COLO829 (cell line): ENCODE results near the gene SLC6A8.
"Not testable (repeated sequence)": the region's sequence is repeated elsewhere in the genome, so short reads cannot be mapped to it uniquely, and the experiment has no call there.

Source experiments
- DNase-seq: peaks from one replicate; pipeline ENCODE4 v3.0.0; 2012; ENCODE audit warnings: low spot score

The SLC6A8 gene

DNA sequence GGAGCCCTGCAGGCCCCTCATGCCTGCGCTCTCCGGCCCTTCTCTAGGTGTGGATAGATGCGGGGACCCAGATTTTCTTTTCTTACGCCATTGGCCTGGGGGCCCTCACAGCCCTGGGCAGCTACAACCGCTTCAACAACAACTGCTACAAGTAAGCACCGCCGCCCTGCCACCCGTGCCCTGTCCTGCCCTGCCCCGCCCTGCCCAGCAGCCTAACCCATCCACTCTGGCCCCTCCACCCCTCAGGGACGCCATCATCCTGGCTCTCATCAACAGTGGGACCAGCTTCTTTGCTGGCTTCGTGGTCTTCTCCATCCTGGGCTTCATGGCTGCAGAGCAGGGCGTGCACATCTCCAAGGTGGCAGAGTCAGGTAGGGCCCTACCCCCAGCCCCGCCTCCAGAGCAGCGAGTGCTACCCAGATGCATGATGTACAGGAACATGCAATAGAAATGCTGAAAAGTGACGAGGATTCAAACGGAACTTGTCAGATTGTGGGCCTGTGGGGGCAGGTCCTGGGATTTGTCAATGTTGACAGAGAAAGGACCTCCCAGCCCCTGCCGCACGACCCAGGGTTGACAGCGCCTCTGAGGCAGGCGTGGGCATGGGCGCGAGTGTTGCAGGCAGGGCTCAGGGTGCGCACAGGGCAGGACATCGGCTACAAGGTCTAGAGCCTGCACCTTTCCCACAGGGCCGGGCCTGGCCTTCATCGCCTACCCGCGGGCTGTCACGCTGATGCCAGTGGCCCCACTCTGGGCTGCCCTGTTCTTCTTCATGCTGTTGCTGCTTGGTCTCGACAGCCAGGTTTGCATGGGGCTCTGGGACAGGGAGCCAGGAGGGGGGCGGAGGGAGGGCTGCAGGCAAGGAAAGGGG is 5.7 kb downstream of the SLC6A8 start:
- DNase-seq: no peak

DNA sequence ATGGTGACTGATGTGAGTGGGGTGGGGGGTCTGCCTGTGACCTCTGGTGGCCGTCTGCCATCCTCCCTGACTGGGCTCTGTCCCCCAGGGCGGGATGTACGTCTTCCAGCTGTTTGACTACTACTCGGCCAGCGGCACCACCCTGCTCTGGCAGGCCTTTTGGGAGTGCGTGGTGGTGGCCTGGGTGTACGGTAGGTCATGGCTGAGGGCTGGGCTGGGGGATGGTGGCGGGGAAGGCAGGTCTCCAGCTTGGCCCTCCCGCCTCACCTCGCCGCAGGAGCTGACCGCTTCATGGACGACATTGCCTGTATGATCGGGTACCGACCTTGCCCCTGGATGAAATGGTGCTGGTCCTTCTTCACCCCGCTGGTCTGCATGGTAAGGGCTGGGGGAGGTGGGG is 6.5 kb downstream of the SLC6A8 start:
- not testable (repeated sequence) for DNase-seq

DNA sequence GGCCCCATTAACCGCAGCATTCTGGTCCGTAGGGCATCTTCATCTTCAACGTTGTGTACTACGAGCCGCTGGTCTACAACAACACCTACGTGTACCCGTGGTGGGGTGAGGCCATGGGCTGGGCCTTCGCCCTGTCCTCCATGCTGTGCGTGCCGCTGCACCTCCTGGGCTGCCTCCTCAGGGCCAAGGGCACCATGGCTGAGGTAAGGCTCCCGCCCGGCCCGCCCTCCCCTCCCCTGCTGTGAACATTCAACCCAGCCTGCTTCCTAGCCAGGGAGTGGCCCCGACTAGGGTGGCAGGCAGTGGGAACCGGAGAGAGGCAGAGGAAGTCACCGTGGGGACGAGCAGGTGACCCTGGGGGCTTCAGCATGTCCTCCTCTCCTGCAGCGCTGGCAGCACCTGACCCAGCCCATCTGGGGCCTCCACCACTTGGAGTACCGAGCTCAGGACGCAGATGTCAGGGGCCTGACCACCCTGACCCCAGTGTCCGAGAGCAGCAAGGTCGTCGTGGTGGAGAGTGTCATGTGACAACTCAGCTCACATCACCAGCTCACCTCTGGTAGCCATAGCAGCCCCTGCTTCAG is 7.1 kb downstream of the SLC6A8 start:
- no peak for DNase-seq

DNA sequence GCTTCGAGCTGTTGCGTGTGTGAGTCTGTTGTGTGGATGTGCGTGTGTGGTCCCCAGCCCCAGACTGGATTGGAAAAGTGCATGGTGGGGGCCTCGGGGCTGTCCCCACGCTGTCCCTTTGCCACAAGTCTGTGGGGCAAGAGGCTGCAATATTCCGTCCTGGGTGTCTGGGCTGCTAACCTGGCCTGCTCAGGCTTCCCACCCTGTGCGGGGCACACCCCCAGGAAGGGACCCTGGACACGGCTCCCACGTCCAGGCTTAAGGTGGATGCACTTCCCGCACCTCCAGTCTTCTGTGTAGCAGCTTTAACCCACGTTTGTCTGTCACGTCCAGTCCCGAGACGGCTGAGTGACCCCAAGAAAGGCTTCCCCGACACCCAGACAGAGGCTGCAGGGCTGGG is 8.4 kb downstream of the SLC6A8 start:
- no peak for DNase-seq

DNA sequence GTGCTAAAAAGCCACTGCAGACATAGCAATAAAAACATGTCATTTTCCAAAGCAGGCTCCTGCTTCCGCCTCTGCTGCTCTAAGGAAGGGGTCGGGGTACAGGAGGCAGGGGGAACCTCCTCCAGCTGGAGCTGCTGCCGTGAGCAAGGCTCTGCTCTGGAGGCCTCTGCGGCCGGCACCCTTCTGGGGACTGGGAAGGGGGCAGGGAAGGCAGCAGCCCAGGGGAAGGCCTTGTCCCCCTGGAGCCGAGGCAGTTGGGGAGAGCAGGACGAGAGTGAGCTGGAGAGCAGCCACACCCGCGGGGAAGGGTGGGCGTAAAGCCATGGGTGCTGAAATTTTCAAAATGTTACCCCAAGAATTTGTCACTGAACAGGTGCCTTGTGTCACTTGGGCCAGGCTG is 8.8 kb downstream of the SLC6A8 start:
- not testable (repeated sequence) for DNase-seq

DNA sequence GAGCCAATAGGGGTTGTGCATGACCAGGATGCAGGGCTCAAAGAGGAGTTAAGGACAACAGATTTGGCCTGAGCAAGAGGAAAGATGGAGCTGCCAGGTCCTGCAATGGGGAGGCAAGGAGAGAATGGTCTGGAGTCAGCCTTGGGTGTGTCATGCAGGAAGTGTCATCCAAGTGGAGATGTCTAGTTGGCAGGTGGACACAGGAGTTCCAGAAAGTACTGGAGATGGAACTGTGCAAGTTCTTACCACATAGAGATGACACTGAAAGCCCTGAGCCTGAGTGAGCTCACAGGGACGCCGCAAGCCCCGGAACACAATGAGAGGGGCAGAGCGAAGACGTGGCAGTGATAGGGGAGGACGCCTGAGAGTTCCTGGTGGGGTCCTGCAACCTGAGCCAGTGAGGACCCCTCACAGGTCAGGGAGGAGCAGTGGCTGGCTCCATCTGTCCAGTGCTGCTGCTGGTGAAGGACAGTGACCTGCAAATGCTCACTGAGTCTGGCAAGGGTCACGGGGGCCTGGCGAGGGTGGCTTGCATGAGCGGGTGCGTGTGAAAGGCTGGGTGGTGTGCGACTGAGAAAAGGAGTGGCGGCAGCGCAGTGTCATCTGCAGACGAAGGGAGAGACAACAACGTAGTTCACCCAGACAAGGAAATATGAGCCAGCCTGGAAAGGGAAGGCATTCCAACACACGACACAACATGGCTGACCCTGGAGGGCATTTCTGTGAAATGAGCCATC is 9.4 kb downstream of the SLC6A8 start:
- DNase-seq: not testable (repeated sequence)

DNA sequence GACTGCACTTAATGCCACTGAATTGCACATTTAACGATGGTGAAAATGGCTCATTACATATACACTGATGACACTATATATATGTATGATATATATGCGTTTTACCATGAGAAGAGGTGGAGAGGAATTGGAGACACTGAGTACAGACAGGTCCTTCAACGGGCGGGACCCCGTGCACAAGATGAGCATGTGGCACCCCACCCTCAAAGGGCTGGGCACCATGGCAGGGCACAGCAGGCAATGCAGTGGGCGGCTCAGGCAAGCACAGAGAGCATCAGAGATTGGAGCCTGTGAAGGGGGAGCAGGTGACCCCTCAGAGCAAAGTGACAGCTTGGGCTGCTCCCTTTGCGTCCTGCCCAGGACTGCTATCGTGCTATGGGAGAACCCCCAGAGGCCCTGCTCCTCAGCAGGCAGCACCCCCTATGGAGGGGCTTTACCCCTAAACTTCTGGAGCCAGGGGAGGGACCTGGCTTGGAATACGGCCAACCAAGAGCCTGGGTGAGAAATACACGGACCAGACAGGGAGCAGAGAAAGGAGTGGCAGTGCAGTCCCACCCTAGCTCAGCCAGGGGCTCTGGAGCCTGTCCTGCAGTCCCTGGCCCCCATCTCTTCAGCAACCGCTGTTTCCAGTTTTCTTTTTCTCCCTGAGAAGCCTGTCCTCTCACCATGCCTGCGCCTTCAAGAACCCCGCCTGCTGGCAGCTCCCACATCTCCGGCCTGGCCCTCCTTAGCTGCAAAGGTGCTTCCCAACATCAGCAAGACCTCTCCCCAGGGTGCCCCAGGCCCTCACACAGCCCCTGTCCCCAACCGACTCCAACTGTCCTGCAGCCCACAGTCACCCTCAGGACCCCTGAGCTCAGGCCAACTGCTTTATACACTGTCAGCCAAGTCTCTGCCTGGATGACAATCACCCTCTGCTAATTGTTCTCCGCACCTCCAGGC is 10.5 kb downstream of the SLC6A8 start:
- DNase-seq: no peak

DNA sequence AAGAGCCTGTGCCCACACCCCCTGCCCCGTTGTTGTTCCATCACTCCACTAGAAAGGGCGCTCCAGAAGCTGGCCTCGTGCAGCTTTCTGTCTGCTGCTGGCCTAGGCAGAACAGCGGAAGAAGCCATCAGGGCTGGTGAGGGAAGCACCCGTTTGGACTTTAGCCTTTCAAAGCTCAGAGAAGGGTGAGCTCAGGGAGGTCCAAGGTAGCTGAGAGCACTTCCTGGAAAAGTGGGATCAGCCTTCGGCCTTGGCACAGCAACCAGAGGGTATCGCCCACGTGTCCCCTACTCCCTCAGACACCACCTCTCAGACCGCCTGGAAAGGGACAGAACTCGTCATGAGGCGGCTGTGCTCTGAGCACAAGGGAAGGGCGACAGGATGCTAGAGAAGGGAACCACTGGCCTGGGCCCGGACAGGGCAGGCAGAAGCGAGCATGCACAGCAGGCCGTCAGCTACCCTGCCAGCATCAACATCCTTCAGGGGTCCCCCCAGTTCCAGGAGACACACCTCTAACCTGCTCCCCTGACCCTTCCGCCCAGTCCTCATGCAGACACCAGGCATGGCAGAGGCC is 11.6 kb downstream of the SLC6A8 start:
- not testable (repeated sequence) for DNase-seq

DNA sequence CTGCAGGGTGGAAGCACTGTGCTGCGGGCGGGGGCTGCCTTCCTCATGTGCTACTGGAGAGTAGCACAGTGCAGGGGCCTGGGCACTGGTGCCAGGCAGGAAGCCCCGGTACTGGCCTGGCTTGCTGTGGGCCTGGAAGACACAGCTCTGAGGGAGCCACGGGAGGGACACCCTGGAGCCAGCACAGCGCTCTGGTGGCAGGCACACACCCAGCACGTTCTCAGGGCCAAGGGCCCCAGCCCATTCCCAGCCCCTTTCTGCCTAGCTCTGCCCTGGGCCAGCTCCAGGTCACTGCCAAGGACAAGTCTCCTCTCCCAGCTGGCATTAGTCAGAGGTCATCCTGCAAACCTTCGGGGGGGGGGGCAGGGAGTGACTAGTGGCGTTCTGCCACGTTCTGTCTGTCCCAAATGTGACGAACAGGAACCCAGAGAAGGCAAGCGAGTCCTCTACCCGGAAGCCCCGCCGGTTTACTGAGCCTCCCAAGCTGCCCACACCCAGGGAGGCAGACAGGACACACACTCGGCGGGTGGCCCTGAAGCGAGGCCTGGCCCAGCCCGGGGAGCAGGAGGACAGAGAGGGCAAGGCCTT is 12.2 kb downstream of the SLC6A8 start:
- not testable (repeated sequence) for DNase-seq

DNA sequence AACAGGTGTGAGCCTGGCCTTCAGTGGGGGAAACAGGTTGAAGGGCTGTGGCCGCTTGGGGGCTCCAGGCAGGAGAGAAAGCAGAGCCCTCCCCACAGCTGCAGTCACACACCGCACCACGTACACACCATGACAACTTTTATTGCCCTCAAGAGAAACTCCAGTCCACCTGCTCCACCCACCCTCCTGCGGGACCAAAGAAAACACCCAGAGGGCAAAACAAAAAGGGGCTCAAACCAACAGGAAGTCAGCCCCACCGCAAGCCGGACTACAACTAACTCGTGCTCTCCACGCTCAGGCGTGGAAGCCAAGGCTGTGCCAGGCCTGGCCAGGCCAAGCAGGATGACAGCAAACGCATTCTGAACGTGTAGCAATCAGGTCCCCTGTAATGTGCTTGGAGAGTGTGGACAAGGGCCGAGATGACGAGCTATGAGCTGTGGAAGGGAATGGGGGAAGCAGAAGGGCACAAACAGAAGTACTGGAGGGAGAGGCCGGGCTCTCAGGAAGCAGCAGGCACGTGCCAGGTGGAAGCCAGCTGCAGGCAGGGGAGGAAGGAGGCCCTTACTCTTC is 12.7 kb downstream of the SLC6A8 start:
- DNase-seq: no peak

DNA sequence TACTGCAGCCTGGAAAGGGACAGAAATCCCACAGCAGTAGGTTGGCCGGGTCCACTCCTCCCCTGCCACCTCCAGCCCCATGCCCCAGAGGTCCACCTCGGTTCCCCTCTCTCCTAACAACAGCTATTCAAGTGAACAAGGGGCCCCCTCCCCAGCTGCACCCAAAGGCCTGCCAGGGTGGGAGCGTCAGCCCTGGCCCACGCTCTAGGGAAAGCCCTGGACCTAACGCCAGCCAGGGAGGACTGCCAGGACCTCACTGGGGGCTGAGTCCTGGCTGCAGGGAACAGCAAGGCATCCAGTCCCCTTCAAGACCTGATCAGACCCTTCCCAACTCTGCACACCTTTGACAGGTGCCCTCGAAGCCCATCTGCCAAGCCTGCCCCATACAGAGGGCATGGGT is 13.2 kb downstream of the SLC6A8 start:
- DNase-seq: no peak

DNA sequence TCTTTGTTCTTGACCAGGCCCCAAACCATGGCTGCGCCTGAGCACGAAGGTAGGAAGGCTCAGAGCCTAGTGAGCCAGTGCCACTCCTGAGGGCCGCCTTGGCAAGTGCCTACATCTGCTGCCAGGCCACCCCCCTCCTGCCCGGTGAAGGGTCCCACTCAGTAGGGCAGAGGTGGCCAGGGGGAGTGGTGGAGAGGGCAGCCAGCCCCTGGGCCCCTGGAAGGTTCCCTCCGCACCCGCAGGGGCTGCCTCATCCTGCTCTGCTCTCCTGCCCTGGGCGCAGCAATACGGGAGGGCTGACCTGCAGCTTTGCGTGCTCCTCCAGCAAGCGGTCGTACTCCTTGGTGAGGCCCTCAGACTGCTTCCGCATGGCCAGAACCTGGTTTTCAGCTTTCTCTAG is 14.0 kb downstream of the SLC6A8 start:
- no peak for DNase-seq

DNA sequence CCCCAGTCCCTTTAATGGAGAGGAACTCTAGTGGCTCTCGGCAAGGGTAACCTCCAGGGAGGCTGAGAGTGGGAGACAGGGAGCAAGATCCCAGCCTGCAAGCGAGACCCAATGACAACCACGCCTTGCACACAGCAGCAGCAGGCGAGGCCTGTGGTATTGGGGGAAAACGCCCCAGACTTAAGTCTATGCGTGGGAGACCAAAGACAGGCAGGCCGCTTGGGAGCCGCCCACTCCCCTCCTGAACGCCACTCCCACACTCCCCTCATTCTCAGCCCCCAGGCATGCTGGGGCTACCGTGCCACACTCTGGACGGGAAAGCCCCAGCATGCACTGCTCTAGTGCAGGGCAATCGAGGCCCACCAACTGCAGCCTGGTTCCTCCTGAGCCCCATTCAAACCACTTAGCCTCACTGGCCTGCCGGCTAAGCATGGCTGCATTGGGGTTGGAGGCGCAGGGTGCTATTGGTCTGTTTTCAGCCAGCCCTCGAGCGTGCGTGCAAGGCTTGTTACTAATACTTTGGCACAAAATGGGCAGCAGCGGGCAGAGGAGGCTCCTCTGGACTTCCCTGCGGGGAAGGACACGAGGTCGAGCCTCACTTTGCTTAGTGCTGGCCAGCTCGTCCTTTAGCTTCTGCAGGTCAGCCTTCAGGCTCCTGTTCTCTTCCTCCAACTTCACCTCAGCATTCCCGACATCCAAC is 14.8 kb downstream of the SLC6A8 start:
- no peak for DNase-seq

DNA sequence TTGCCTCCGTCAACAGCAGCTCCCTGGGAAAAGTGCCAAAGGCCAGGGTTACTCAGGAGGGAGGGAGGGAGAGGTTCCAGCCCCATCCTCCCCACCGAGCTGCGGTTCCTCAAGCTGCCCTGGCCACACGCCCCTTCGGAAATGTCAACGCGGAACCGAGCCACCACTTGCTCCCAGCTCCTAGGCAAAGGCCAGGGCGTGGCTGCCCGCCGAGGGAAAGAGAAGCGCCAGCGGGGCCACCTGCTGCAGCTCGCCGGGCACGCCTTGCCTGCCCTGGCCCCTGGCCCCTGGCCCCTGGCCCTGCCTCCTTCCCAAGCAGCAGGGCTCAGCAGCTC is 15.3 kb downstream of the SLC6A8 start:
- no peak for DNase-seq

DNA sequence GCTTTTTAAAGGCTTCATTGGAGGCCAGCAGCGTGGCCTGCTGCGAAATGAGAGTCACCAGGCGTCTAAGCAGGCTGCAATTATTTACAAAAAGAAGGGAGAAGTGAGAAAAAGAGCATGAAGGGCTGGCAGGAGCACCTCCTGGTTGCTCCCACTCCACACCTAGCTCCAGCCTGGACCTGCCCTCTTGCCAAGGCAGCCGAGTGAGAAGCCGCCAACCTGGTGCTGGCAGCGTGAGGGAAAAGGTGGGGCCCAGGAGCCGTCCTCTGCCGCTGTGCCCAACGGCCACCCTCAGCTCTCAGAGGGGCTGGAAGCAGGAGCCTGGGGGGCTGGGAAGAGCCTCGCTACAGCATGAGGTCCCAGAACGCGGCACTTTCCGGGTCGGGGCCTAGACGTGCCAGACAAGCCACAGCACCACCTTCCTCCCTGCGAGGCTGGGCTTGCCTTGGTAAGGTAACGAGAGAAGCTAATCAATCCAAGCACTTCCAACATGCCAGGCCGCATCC is 16.3 kb downstream of the SLC6A8 start:
- no peak for DNase-seq

DNA sequence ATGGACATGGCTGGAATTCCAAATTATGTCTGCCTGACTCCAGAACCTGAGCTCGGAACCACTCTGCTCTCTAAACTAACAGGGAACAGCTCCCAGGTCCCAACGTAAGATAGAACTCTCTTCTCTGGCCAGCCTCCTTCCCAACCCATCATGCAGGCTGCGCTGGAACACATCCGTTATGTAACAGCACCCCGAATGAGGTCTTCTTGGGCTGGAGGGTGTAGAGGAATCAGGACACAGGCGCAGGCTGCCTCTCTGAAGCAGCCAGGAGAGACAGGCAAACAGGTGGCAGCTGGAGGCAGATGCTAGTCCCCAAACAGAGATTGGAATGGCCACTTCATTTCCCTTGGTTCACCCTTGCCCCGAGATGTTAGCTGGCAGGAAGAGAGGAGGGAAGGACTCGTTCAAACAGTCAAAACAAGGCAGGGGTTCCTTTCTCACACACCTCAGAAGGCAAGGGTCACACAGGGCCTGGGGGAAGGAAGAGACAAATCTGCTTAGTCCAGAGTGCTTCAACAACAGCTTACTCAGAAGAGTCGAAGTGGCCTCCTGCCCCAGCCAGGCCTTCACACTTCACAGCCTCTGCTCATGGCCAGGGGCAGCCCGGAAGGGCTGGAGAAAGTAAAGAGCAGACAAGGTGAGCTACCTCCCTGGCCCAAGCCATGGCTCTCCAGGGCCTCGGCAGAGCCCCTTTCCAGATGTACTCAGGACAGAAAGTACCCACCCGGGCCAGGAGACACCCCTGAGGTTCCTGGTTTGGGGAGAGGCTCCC is 17.1 kb downstream of the SLC6A8 start:
- not testable (repeated sequence) for DNase-seq

DNA sequence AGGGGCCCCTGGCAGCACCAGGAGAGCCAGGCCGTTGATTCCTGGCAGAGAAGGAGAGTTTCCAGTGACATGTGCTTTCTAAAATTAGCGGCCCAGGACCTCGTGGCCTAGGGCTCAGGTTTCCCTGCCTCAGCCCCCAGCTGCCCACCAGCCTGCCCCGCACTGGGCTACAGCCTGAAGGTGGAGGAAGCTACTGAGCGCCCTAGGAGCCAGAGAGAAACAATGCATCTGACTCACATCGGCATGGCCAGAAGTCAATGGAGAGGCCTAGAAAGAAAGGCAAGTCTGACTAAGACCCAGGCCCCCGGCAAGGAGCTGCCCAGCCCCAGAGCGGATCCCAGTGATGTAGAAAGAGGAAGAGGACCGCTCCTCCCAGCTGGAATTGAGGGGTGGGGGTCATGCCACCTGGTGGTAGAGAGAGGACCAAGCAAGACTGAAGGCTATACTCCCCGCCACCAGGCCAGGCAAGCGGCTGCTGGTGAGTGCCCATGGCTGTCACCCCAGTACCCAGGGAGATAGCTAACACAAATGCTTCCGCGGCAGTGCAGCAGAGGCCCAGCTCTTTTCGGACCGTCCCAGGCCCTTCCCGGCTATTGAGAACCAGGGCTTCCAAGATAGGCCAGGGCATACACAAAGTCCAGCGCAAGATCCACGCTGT is 17.8 kb downstream of the SLC6A8 start:
- not testable (repeated sequence) for DNase-seq

DNA sequence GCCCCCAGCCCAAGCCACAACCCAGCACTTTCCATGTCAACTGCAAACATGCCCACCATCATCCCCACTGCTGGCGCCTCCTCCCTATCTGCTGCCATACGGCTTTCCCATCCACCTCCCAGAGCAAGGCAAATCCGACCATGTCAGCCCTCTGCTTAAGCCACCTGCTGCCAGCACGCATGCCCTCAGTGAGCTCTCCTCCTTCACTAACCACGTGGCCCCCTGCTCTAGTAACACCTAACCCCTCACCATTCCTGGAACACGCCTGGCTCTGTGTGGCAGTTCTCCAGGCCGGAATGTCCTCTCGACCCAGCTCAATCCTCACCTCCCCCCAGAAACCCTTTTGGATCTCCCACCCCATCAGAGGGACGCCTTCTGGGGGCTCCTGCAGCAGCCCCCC is 19.1 kb downstream of the SLC6A8 start:
- no peak for DNase-seq

DNA sequence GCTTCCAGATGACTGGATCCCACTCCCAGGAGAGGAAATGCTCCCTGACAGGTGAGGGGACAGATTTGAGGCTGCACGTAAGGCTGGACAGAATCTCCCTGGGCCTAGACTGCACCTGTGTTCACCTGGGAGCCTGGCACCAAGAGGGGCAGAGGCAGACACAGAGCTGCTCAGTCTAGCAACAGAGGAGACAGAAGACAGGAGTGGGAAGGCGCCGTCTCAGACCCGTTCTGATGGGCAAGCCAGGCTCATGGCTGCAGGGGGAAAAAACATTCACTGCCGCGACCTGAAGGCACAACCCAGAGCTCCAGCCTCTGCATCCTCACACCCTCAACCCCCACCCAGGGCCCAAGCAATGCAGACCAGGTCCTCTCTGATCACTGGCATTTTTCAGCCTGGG is 19.7 kb downstream of the SLC6A8 start:
- no peak for DNase-seq
